H9 (cell line): ENCODE results near the gene ERFL. TPM values are rescaled to one million over a fixed set of nuclear protein-coding genes. Genes with fewer than 3 reads are reported as not detected.

ENCODE experiments used
- DNase-seq: peaks from one replicate; pipeline ENCODE4 v3.0.0-alpha.2; 2017
- H2AFZ ChIP-seq: one replicate; pipeline ENCODE4 v1.6.1; 2013; ENCODE audit warnings: mild to moderate bottlenecking, low read length, control low read depth, moderate library complexity
- H2AK5ac ChIP-seq: 2 replicates; pipeline ENCODE4 v1.6.1; 2013; ENCODE audit warnings: low read length, control low read depth, mixed read lengths; ENCODE audit not compliant: insufficient read length
- H2BK120ac ChIP-seq: one replicate; pipeline ENCODE4 v1.6.1; 2013; ENCODE audit warnings: low read depth, mild to moderate bottlenecking, low read length, control low read depth, inconsistent platforms; ENCODE audit not compliant: poor library complexity, severe bottlenecking
- H2BK12ac ChIP-seq: 2 replicates; pipeline ENCODE4 v1.6.1; 2013; ENCODE audit warnings: low read length, control low read depth, mixed read lengths, low read depth; ENCODE audit not compliant: insufficient read length
- H2BK15ac ChIP-seq: 2 replicates; pipeline ENCODE4 v1.6.1; 2013; ENCODE audit warnings: low read depth, low read length, control low read depth
- H2BK20ac ChIP-seq: one replicate; pipeline ENCODE4 v1.6.1; 2013; ENCODE audit warnings: low read depth, mild to moderate bottlenecking, low read length, control low read depth, inconsistent platforms; ENCODE audit not compliant: poor library complexity, severe bottlenecking
- H2BK5ac ChIP-seq: 2 replicates; pipeline ENCODE4 v1.6.1; 2013; ENCODE audit warnings: low read length, control low read depth, mixed read lengths; ENCODE audit not compliant: insufficient read length
- H3K14ac ChIP-seq: 2 replicates; pipeline ENCODE4 v1.6.1; 2013; ENCODE audit warnings: low read length, control low read depth; ENCODE audit not compliant: insufficient read depth
- H3K18ac ChIP-seq: 2 replicates; pipeline ENCODE4 v1.6.1; 2013; ENCODE audit warnings: low read depth, mild to moderate bottlenecking, mixed read lengths, low read length, control low read depth; ENCODE audit not compliant: insufficient read length
- H3K23ac ChIP-seq: 2 replicates; pipeline ENCODE4 v1.6.1; 2013; ENCODE audit warnings: low read length, control low read depth, mixed read lengths, low read depth; ENCODE audit not compliant: insufficient read length
- H3K23me2 ChIP-seq: 2 replicates; pipeline ENCODE4 v1.6.1; 2013; ENCODE audit warnings: low read depth, mild to moderate bottlenecking, mixed read lengths, low read length, control low read depth; ENCODE audit not compliant: insufficient read length, poor library complexity, severe bottlenecking
- H3K27ac ChIP-seq: 2 replicates; pipeline ENCODE4 v1.5.1; 2013; ENCODE audit warnings: low read length, control low read depth, mixed read lengths, low read depth; ENCODE audit not compliant: insufficient read length
- H3K27me3 ChIP-seq: 2 replicates; pipeline ENCODE4 v1.6.1; 2013; ENCODE audit warnings: low read length, control low read depth, inconsistent platforms; ENCODE audit not compliant: insufficient read depth
- H3K4ac ChIP-seq: 2 replicates; pipeline ENCODE4 v1.6.1; 2013; ENCODE audit warnings: low read depth, mild to moderate bottlenecking, control low read depth, inconsistent platforms, low read length, moderate library complexity
- H3K4me1 ChIP-seq: 2 replicates; pipeline ENCODE4 v1.6.1; 2013; ENCODE audit warnings: low read length, control low read depth, inconsistent platforms; ENCODE audit not compliant: insufficient read depth
- H3K4me2 ChIP-seq: 2 replicates; pipeline ENCODE4 v1.6.1; 2013; ENCODE audit warnings: low read length, control low read depth, mixed read lengths; ENCODE audit not compliant: insufficient read length, insufficient read depth
- H3K56ac ChIP-seq: 2 replicates; pipeline ENCODE4 v1.6.1; 2013; ENCODE audit warnings: low read depth, mild to moderate bottlenecking, mixed read lengths, low read length, control low read depth; ENCODE audit not compliant: insufficient read length
- H3K79me1 ChIP-seq: 2 replicates; pipeline ENCODE4 v1.6.1; 2013; ENCODE audit warnings: low read depth, mild to moderate bottlenecking, moderate library complexity, low read length, control low read depth, inconsistent platforms; ENCODE audit not compliant: insufficient read depth, poor library complexity, severe bottlenecking
- H3K79me2 ChIP-seq: 2 replicates; pipeline ENCODE4 v1.6.1; 2013; ENCODE audit warnings: low read length, control low read depth, inconsistent platforms; ENCODE audit not compliant: insufficient read depth
- H3K9ac ChIP-seq: 2 replicates; pipeline ENCODE4 v1.6.1; 2013; ENCODE audit warnings: low read length, control low read depth, mixed read lengths; ENCODE audit not compliant: insufficient read length; ENCODE audit errors: extremely low read depth
- H3K9me3 ChIP-seq: one replicate; pipeline ENCODE4 v1.6.1; 2013; ENCODE audit warnings: low read depth, low read length, inconsistent platforms; ENCODE audit not compliant: control insufficient read depth
- H3T11ph ChIP-seq: one replicate; pipeline ENCODE4 v1.6.1; 2013; ENCODE audit warnings: mild to moderate bottlenecking, low read length, control low read depth, inconsistent platforms
- H4K20me1 ChIP-seq: one replicate; pipeline ENCODE4 v1.6.1; 2013; ENCODE audit not compliant: control insufficient read depth, insufficient read length, insufficient read depth
- H4K5ac ChIP-seq: 2 replicates; pipeline ENCODE4 v1.6.1; 2013; ENCODE audit warnings: low read depth, mild to moderate bottlenecking, mixed read lengths, low read length, control low read depth; ENCODE audit not compliant: insufficient read length
- H4K8ac ChIP-seq: replicated peaks from 2 replicates; pipeline ENCODE4 v1.6.1; 2013; ENCODE audit warnings: low read length, control low read depth, mixed read lengths, low read depth; ENCODE audit not compliant: insufficient read length
- H4K91ac ChIP-seq: 2 replicates; pipeline ENCODE4 v1.6.1; 2013; ENCODE audit warnings: low read depth, mild to moderate bottlenecking, moderate library complexity, mixed read lengths, low read length, control low read depth; ENCODE audit not compliant: insufficient read length
- H3K27ac Mint-ChIP-seq, 3 experiments: 2 replicates in 2 of 3; 3 replicates in 1 of 3; pipeline ENCODE4 v1.8.0; 2020 to 2021; ENCODE audit warnings: mixed read lengths in 3 of 3, mild to moderate bottlenecking in 1 of 3, moderate library complexity in 1 of 3
- H3K27me3 Mint-ChIP-seq: 2 replicates; pipeline ENCODE4 v1.8.0; 2021; ENCODE audit warnings: low read depth, mild to moderate bottlenecking, moderate library complexity, mixed read lengths
- H3K36me3 Mint-ChIP-seq, 3 experiments: 2 replicates in 2 of 3; 3 replicates in 1 of 3; pipeline ENCODE4 v1.8.0; 2020 to 2021; ENCODE audit warnings: low read depth in 3 of 3, mixed read lengths in 3 of 3; ENCODE audit not compliant: insufficient read depth in 1 of 3
- H3K4me1 Mint-ChIP-seq, 2 experiments: 2 replicates each; pipeline ENCODE4 v1.8.0; 2020; ENCODE audit warnings: mixed read lengths in 2 of 2
- H3K4me3 Mint-ChIP-seq, 2 experiments: 2 replicates in 1 of 2; 3 replicates in 1 of 2; pipeline ENCODE4 v1.8.0; 2020 to 2021; ENCODE audit warnings: mild to moderate bottlenecking in 2 of 2, mixed read lengths in 2 of 2, moderate library complexity in 1 of 2
- H3K9me3 Mint-ChIP-seq, 2 experiments: 2 replicates in 1 of 2; 3 replicates in 1 of 2; pipeline ENCODE4 v1.8.0; 2020; ENCODE audit warnings: mild to moderate bottlenecking in 2 of 2, mixed read lengths in 2 of 2, moderate library complexity in 1 of 2
- WGBS: extraction: QIAGEN DNeasy Blood & Tissue Kit; methylation state at CpG from one replicate; pipeline ENCODE4 v1.1.7; 2013; ENCODE audit warnings: missing lambda C conversion rate, low lambda C conversion rate, mixed read lengths; ENCODE audit not compliant: insufficient read length; ENCODE audit errors: extremely low coverage; 5-methylcytosine and 5-hydroxymethylcytosine counted together
- total RNA-seq: library from RNA; stranded (reverse); gene quantifications from 2 replicates; pipeline ENCODE4 v1.2.1, GENCODE V29; 2021
- TF ChIP-seq, protein P1 (sequence below): fragments of 200-600 bp; sonication (generic); conservative IDR thresholded peaks from 3 replicates; pipeline ENCODE4 v1.8.0; 2021; ENCODE audit warnings: antibody characterized with exemption, mild to moderate bottlenecking

ERFL gene
- total RNA-seq, 1 experiment from 2014 or later: 0.22 TPM

DNA sequence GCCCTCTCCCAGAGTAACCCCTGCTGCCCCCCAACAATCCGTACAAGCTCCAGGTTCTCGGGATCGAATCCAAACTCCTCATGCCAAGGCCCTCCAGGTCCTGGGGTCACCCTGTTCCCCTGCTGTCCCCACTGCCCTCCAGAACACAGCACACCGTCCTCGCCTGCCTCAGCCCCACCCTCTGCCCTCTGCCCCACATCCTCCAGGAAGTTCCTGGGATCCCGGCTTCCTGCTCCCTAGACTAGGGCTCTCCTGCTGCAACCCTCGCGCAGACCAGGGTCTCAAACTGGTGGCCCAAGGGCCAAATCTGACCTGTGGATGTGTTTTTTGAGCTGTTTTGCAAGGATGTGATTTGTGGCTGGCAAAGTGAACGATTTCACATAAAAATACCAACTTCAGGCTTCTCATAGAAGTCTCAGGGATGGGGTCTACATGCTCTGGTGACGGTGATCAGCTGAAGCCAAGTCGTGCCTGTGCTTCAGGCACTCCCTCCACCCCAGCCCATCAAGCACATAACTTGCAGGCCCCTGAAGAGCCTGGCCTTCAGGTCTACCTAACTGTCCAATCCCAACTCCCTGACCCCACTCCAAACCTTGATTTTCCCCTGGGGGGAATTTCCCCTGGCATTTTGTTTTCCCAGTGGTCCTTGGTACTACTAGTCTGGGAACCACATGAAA is 29.1 kb upstream of the ERFL start:
- Histone ChIP-seq H2BK20ac (no peak overlapping the region), H4K5ac (no peak overlapping the region), H4K91ac (no peak overlapping the region), H2AFZ (no peak overlapping the region), H4K20me1 (peaks cover 3% of the 10 kb centered on the region), H3K4me1 (no peaks in the 10 kb centered on the region), H3K79me1 (no peaks in the 10 kb centered on the region), H2BK5ac (no peak overlapping the region), H3K14ac (no peak overlapping the region), H3T11ph (no peak overlapping the region), H2BK120ac (no peak overlapping the region), H2BK15ac (no peak overlapping the region), H3K18ac (no peak overlapping the region), H3K4ac (no peak overlapping the region), H2AK5ac (no peak overlapping the region), H3K56ac (no peak overlapping the region), H3K4me2 (no peak overlapping the region), H3K9me3 (no peaks in the 10 kb centered on the region), H3K23ac (no peak overlapping the region), H3K79me2 (no peaks in the 10 kb centered on the region), H3K27me3 (no peaks in the 10 kb centered on the region), H2BK12ac (no peak overlapping the region), H3K9ac (no peak overlapping the region), H3K23me2 (no peaks in the 10 kb centered on the region), H3K27ac (no peak overlapping the region), H4K8ac (no peak overlapping the region)
- Mint-ChIP-seq H3K4me3 (peak overlapping the region in 1 of 2 experiments; percentile 82; a peak in 3 of 5 replicates), H3K27me3 (no peaks in the 10 kb centered on the region), H3K36me3 (peaks cover 4 to 21% (median 5%) of the 10 kb centered on the region in 3 experiments; a peak in 5 of 7 replicates), H3K9me3 (no peaks in the 10 kb centered on the region), H3K4me1 (peaks cover 16 to 22% of the 10 kb centered on the region in 2 experiments), H3K27ac (peak overlapping the region in 2 of 3 experiments; percentile 71 to 82; a peak in 2 of 7 replicates)
- TF ChIP-seq, protein P1, sequence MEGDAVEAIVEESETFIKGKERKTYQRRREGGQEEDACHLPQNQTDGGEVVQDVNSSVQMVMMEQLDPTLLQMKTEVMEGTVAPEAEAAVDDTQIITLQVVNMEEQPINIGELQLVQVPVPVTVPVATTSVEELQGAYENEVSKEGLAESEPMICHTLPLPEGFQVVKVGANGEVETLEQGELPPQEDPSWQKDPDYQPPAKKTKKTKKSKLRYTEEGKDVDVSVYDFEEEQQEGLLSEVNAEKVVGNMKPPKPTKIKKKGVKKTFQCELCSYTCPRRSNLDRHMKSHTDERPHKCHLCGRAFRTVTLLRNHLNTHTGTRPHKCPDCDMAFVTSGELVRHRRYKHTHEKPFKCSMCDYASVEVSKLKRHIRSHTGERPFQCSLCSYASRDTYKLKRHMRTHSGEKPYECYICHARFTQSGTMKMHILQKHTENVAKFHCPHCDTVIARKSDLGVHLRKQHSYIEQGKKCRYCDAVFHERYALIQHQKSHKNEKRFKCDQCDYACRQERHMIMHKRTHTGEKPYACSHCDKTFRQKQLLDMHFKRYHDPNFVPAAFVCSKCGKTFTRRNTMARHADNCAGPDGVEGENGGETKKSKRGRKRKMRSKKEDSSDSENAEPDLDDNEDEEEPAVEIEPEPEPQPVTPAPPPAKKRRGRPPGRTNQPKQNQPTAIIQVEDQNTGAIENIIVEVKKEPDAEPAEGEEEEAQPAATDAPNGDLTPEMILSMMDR: no peak
- DNase-seq: no peak
- no CpG with 5 or more reads among the region's 11 CpGs for WGBS
